ENCODE measurements around the gene S100G.
"Not testable (repeated sequence)": the region's sequence is repeated elsewhere in the genome, so short reads cannot be mapped to it uniquely, and the experiment has no call there.

Gene S100G

DNA sequence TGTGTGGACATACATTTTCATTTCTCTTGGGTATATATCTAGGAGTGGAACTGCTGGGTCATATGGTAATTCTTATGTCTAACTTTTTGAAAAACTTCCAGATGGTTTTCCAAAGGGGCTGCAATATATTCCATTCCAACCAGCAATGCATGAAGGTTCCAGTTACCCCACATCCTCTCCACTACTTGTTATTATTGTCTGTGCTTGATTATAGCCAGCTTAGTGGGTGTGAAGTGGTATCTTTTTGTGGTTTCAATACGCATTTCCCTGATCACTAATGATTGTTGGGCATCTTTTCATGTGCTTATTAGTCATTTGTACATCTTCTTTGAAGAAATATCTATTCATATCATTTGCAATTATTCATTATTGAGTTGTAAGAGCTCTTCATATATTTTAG is 31.5 kb upstream of the S100G start:
- no peak overlapping the region for H3K4me2 ChIP-seq
- no peak overlapping the region for H3K9ac ChIP-seq
- peaks cover 15% of the 10 kb centered on the region for H3K9me3 ChIP-seq
- no peak overlapping the region for H3K27ac ChIP-seq
- H3K36me3 ChIP-seq = peaks cover 26% of the 10 kb centered on the region
- H3K4me3 ChIP-seq = no peak overlapping the region
- no peaks in the 10 kb centered on the region for H3K4me1 ChIP-seq
- TF ChIP-seq Cebpa-rat (IDR thresholded peaks at IDR 0.05) = no peak
- H3K27me3 ChIP-seq = peaks cover 83% of the 10 kb centered on the region
- H4K20me1 ChIP-seq = peaks cover 10% of the 10 kb centered on the region; the same call in 1 of the 2 replicates

DNA sequence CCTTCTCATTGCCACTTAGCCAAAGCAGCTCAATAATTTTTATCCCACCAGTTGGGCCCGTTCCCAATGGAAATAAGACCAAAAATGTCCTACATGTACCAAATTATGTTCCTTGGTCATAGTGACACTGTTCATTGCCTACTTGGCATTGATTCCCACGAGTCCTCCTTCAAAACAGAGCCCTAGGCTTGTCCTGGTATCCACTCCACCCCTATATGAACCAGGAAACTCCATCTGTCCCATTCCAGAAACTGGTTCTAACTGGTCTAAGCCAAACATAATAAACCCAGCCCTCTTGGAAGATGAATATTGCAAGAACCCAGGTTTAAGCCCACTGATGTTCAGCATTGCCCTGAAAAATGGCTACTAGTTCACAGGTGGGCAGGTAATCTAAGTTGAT is 30.9 kb upstream of the S100G start:
- Histone ChIP-seq H3K9me3 (peaks cover 15% of the 10 kb centered on the region), H3K27me3 (peaks cover 79% of the 10 kb centered on the region), H3K4me3 (no peak overlapping the region), H4K20me1 (peaks cover 10% of the 10 kb centered on the region; the same call in 1 of the 2 replicates), H3K9ac (no peak overlapping the region), H3K27ac (no peak overlapping the region), H3K4me1 (no peaks in the 10 kb centered on the region), H3K4me2 (no peak overlapping the region), H3K36me3 (peaks cover 20% of the 10 kb centered on the region)
- TF ChIP-seq Cebpa-rat (IDR thresholded peaks at IDR 0.05) = no peak

DNA sequence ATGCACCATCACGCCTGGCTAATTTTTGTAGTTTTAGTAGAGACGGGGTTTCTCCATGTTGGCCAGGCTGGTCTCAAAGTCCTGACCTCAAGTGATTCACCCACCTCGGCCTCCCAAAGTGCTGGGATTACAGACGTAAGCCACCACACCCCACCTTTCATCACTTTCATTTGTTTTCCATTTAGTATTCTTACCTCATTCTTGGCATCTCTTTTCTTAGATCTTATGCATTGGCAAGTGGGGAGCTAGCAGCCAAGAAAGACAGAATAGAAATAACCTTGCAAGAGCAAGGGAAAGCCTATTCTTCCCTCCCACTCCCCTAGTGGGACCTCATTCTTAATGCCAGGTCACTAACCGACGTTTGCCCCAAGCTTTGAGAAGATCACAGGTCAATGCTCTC is 21.4 kb upstream of the S100G start:
- H3K27ac ChIP-seq, H3K4me1 ChIP-seq, H3K36me3 ChIP-seq, H4K20me1 ChIP-seq, H3K4me2 ChIP-seq, H3K4me3 ChIP-seq, H3K9ac ChIP-seq, H3K9me3 ChIP-seq: not testable (repeated sequence)
- H3K27me3 ChIP-seq = peaks cover 93% of the 10 kb centered on the region

DNA sequence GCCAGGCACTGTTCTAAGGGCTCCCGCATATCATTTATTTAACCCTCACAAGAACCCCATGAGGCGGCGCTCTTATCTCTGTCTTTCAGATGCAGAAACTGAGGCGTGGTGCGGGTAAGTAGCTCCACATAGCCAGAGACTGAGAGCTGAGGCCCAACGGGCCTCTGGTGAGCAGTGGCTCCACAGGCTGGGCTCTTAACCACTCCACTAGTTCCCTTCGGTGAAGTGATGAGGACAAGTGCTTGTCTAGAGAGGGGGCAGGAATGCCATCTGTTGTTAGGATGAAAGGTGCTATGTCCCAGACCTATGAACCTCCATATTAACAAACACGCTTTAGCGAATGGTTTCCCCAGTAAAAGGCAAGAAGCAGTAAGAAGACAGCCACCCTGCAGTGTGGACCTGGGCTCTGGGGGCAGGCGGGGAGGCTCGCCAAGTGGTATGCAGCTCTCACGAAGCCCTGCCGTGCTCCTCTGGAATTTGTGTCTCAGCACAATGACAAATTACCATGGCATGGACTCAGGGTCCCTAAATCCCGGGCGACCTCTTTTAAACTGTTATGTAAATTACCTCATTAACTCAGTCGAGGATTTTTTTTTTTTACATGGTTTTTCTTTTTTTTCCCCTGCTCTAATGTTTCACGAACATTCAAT is 20.9 kb upstream of the S100G start:
- Histone ChIP-seq H3K4me3 (no peak overlapping the region), H3K27me3 (peaks cover 97% of the 10 kb centered on the region), H3K36me3 (peaks cover 5% of the 10 kb centered on the region; the same call in 1 of the 2 replicates), H3K9me3 (no peaks in the 10 kb centered on the region), H4K20me1 (no peaks in the 10 kb centered on the region; the same call in 1 of the 2 replicates), H3K4me2 (no peak overlapping the region), H3K9ac (no peak overlapping the region), H3K4me1 (no peaks in the 10 kb centered on the region), H3K27ac (no peak overlapping the region)
- TF ChIP-seq Cebpa-rat (IDR thresholded peaks at IDR 0.05) = no peak

- H3K9me3 ChIP-seq = no peaks in the 10 kb centered on the region
- H3K36me3 ChIP-seq = peaks cover 5% of the 10 kb centered on the region; the same call in 1 of the 2 replicates
- TF ChIP-seq Cebpa-rat (IDR thresholded peaks at IDR 0.05) = no peak
- H3K9ac ChIP-seq = no peak overlapping the region
- H3K4me2 ChIP-seq = no peak overlapping the region
- peaks cover 97% of the 10 kb centered on the region for H3K27me3 ChIP-seq
- H3K27ac ChIP-seq = no peak overlapping the region
- H4K20me1 ChIP-seq = peaks cover 5% of the 10 kb centered on the region; the same call in 1 of the 2 replicates
- H3K4me3 ChIP-seq = no peak overlapping the region
- no peaks in the 10 kb centered on the region for H3K4me1 ChIP-seq
Measured at GRCh38 chrX:16629909-16630308, 20.0 kb upstream of the S100G start.

DNA sequence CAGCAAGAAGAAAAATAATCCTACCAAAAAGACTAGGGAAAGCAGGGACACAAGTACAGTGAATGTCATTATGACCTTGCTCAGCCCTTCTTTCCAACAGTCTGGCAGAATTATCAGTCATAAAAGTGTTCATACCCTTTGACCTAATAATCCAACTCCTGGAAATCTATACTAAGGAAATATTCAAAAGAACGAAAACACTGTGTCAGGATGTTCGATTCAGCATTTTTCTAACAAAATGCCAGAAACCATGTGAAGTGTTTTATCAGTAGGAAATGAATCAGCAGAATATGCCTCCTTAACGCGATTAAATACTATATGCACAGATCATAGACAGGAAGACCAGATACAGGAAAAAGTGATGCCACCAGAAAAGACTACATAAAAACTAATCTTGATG is 16.2 kb upstream of the S100G start:
- H3K36me3 ChIP-seq = peaks cover 18% of the 10 kb centered on the region; the same call in 1 of the 2 replicates
- no peak overlapping the region for H3K9ac ChIP-seq
- H3K27ac ChIP-seq = no peak overlapping the region
- H3K9me3 ChIP-seq = no peaks in the 10 kb centered on the region
- peaks cover 11% of the 10 kb centered on the region; the same call in 1 of the 2 replicates for H4K20me1 ChIP-seq
- TF ChIP-seq Cebpa-rat (IDR thresholded peaks at IDR 0.05) = no peak
- no peak overlapping the region for H3K4me2 ChIP-seq
- no peaks in the 10 kb centered on the region for H3K4me1 ChIP-seq
- H3K4me3 ChIP-seq = no peak overlapping the region
- H3K27me3 ChIP-seq = peaks cover 88% of the 10 kb centered on the region

- H3K9me3 ChIP-seq = no peaks in the 10 kb centered on the region
- H4K20me1 ChIP-seq = peaks cover 14% of the 10 kb centered on the region; the same call in 1 of the 2 replicates
- H3K27ac ChIP-seq = no peak overlapping the region
- H3K4me3 ChIP-seq = no peak overlapping the region
- no peak for TF ChIP-seq Cebpa-rat (IDR thresholded peaks at IDR 0.05)
- peaks cover 21% of the 10 kb centered on the region; the same call in 1 of the 2 replicates for H3K36me3 ChIP-seq
- H3K9ac ChIP-seq = no peak overlapping the region
- H3K4me1 ChIP-seq = no peaks in the 10 kb centered on the region
- no peak overlapping the region for H3K4me2 ChIP-seq
- peaks cover 86% of the 10 kb centered on the region for H3K27me3 ChIP-seq
Measured at GRCh38 chrX:16635040-16635439, 14.9 kb upstream of the S100G start.

GRCh38 chrX:16635596-16635995 is 14.4 kb upstream of the S100G start:
- Histone ChIP-seq H3K4me3 (no peak overlapping the region), H3K27me3 (peaks cover 86% of the 10 kb centered on the region), H3K9me3 (no peaks in the 10 kb centered on the region), H3K4me2 (no peak overlapping the region), H3K9ac (no peak overlapping the region), H3K4me1 (no peaks in the 10 kb centered on the region), H4K20me1 (peaks cover 15% of the 10 kb centered on the region; the same call in 1 of the 2 replicates), H3K27ac (no peak overlapping the region), H3K36me3 (peaks cover 21% of the 10 kb centered on the region; the same call in 1 of the 2 replicates)
- no peak for TF ChIP-seq Cebpa-rat (IDR thresholded peaks at IDR 0.05)

GRCh38 chrX:16638533-16638932 is 11.4 kb upstream of the S100G start:
- no peak for TF ChIP-seq Cebpa-rat (IDR thresholded peaks at IDR 0.05)
- no peak overlapping the region for H3K27ac ChIP-seq
- no peaks in the 10 kb centered on the region for H3K4me1 ChIP-seq
- no peak overlapping the region for H3K4me2 ChIP-seq
- H3K9me3 ChIP-seq = no peaks in the 10 kb centered on the region
- peaks cover 15% of the 10 kb centered on the region; the same call in 1 of the 2 replicates for H4K20me1 ChIP-seq
- no peak overlapping the region for H3K9ac ChIP-seq
- no peak overlapping the region for H3K4me3 ChIP-seq
- H3K27me3 ChIP-seq = peaks cover 86% of the 10 kb centered on the region
- H3K36me3 ChIP-seq = peaks cover 21% of the 10 kb centered on the region; the same call in 1 of the 2 replicates

DNA sequence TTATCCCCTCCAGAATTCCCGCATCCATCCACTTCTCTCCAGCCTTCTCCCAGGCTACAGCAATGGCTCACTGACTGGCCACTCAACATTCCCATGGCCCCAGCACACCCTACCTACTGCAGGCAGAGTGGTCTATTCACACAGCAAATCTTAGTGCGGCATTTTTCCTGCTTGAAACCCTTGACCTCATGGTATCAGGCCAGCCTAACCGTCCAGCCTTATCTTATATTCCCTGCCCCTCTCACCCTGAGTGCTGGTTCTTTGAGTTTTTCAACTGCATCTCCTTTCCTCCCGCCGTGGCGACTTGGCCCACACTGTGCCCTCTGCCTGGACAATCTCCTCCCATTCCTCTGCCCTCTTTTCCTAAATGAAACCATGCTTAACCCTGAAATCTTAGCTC is 10.0 kb upstream of the S100G start:
- H3K36me3 ChIP-seq = peaks cover 21% of the 10 kb centered on the region; the same call in 1 of the 2 replicates
- H3K27me3 ChIP-seq = peaks cover 88% of the 10 kb centered on the region
- H3K9ac ChIP-seq = no peak overlapping the region
- no peak overlapping the region for H3K4me2 ChIP-seq
- no peak overlapping the region for H3K4me3 ChIP-seq
- no peaks in the 10 kb centered on the region for H3K9me3 ChIP-seq
- H4K20me1 ChIP-seq = peaks cover 10% of the 10 kb centered on the region; the same call in 1 of the 2 replicates
- no peaks in the 10 kb centered on the region for H3K4me1 ChIP-seq
- TF ChIP-seq Cebpa-rat (IDR thresholded peaks at IDR 0.05) = no peak
- no peak overlapping the region for H3K27ac ChIP-seq

All from BLaER1 (cell line).